ENCODE results near the gene RNF5. TPM values are rescaled to one million over a fixed set of nuclear protein-coding genes. Genes with fewer than 3 reads are reported as not detected.

RNF5 gene
- total and polyA plus RNA-seq, 9 of the 15 experiments (the other 6 are each of a cell fraction or from before 2014, with no cell fraction given) = 62.2 to 245 (median 129) TPM

DNA sequence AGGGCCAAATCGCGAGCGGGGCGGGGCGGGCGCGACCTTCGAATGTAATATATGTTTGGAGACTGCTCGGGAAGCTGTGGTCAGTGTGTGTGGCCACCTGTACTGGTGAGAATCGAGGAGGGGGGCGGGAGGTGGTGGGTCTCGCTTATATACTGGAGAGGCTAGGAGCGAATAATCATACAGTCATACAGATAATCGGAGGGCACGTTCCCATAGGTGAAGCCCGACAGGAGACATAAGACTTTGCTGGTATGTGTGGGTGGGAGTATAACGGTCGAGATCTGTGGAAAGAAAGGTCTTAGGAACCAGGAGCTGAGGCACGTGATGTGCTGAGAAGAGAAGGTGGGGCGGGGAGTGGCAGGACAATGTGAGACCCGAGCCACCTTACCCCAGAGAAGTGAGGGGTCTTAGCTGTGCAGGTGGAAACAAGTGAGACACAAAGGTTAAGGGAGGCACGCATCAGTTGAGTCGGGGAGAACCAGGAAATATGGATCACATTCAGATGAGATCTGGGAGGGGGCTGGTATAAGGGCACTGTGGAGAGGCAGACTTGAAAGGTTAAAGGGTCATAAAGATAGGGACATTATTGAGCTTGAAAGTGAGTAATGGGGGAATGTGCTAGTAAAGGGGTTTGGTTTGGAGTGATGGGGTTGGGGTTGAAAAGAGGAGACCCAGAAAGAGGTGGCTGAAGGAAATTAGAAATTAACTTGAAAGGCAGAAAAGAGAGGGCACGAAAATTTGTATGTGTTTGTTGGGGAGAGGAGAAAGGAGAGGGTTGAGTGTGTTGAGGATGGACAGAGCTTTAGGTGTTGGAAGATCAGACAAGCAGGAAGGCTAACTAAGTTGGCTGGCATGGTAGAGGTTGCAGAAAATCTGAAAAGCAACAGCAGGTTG, 589 bp downstream of the RNF5 start (continued):
- TF ChIP-seq XRCC5 (IDR thresholded peaks at IDR 0.05; ENCODE audit: low read depth, low read length) (0 out of 2 replicates have a peak, but pooled peaks have one; percentile 24), ZEB2 (IDR thresholded peaks at IDR 0.05) (no peak), HMG20B (CRISPR knock-in tag; IDR thresholded peaks at IDR 0.05) (no peak), SMAD4 (CRISPR knock-in tag; conservative IDR thresholded peaks at IDR 0.05) (no peak), HDAC8 (tag; IDR thresholded peaks at IDR 0.05) (no peak), ETV6 (IDR thresholded peaks at IDR 0.05; ENCODE audit: borderline replicate concordance in 1 of 2, low read depth in 2 of 2, low read length in 1 of 2) (no peak), ETV6 (CRISPR knock-in tag; IDR thresholded peaks at IDR 0.05; ENCODE audit: borderline replicate concordance) (no peak), PBX2 (CRISPR knock-in tag; IDR thresholded peaks at IDR 0.05; ENCODE audit: low read depth) (no peak), PBX2 (tag; conservative IDR thresholded peaks at IDR 0.05; ENCODE audit: low read depth) (no peak), EZH2 (IDR thresholded peaks at IDR 0.05; ENCODE audit: borderline replicate concordance, low read depth, low read length) (no peak), VEZF1 (CRISPR knock-in tag; IDR thresholded peaks at IDR 0.05) (peak; percentile 4; the same call in 1 of the 2 replicates), NEUROD1 (IDR thresholded peaks at IDR 0.05; ENCODE audit: borderline replicate concordance, low read depth, low read length, partially characterized antibody) (no peak), DDX20 (tag; IDR thresholded peaks at IDR 0.05; ENCODE audit: low read depth) (no peak), POLR3A (IDR thresholded peaks at IDR 0.05; ENCODE audit: borderline replicate concordance, extremely low read depth, insufficient read depth, insufficient read length) (no peak), ZSCAN29 (IDR thresholded peaks at IDR 0.05) (no peak), ZNF830 (CRISPR knock-in tag; IDR thresholded peaks at IDR 0.05) (no peak)
- TF ChIP-seq, protein P1, sequence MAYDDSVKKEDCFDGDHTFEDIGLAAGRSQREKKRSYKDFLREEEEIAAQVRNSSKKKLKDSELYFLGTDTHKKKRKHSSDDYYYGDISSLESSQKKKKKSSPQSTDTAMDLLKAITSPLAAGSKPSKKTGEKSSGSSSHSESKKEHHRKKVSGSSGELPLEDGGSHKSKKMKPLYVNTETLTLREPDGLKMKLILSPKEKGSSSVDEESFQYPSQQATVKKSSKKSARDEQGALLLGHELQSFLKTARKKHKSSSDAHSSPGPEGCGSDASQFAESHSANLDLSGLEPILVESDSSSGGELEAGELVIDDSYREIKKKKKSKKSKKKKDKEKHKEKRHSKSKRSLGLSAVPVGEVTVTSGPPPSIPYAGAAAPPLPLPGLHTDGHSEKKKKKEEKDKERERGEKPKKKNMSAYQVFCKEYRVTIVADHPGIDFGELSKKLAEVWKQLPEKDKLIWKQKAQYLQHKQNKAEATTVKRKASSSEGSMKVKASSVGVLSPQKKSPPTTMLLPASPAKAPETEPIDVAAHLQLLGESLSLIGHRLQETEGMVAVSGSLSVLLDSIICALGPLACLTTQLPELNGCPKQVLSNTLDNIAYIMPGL (CRISPR knock-in tag; IDR thresholded peaks at IDR 0.05) = no peak
- TF ChIP-seq, protein P2, sequence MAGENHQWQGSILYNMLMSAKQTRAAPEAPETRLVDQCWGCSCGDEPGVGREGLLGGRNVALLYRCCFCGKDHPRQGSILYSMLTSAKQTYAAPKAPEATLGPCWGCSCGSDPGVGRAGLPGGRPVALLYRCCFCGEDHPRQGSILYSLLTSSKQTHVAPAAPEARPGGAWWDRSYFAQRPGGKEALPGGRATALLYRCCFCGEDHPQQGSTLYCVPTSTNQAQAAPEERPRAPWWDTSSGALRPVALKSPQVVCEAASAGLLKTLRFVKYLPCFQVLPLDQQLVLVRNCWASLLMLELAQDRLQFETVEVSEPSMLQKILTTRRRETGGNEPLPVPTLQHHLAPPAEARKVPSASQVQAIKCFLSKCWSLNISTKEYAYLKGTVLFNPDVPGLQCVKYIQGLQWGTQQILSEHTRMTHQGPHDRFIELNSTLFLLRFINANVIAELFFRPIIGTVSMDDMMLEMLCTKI (IDR thresholded peaks at IDR 0.05; ENCODE audit: partially characterized antibody) = no peak

Data from K562 (cell line).